K562 (cell line): ENCODE data around the gene GSG1. TPM values are rescaled to one million over a fixed set of nuclear protein-coding genes. Genes with fewer than 3 reads are reported as not detected.

Source experiments
- ATAC-seq: fragments of 200-7000 bp; cut with Tn5 transposase; 3 replicates; pipeline ENCODE4 v1.9.1; 2020; ENCODE audit warnings: moderate library complexity
- BruUV-seq: library from RNA; stranded (reverse); fragments of 400-500 nt; replicated peaks from 2 replicates; lab custom pipeline; 2021; lab: Mats Ljungman, UMichigan
- CTCF ChIA-PET: fragments of 300-600 bp; formaldehyde crosslinking; extraction: SDS; loops from one replicate; lab custom pipeline; 2021; ENCODE audit warnings: low intra/inter-chr PET ratio; lab: Yijun Ruan, JAX
- POLR2A ChIA-PET: fragments of 300-600, 350-650 bp; sonication (Branson Sonifier 250); formaldehyde crosslinking; extraction: SDS; loops from one replicate; lab custom pipeline; 2021; ENCODE audit warnings: antibody characterized with exemption, inconsistent platforms; lab: Yijun Ruan, JAX
- DNase-seq, 4 experiments: peaks; one replicate each; pipeline versions ENCODE4 v3.0.0 to v3.0.0-alpha.2; 2011 to 2018; ENCODE audit warnings: low spot score in 3 of 4, mixed read lengths in 3 of 4; ENCODE audit errors: extremely low read depth in 1 of 4
- FAIRE-seq: peaks from 2 replicates; lab custom pipeline; 2011; peaks lifted over from hg19 to GRCh38; lab: Jason Lieb, UNC
- H2AFZ ChIP-seq: 2 replicates; pipeline ENCODE4 v1.6.0; 2011; ENCODE audit warnings: low read depth, low read length, control low read depth, inconsistent platforms
- H3K27ac ChIP-seq: fragments of 200-600 bp; 3 replicates; pipeline ENCODE4 v1.8.0; 2011; ENCODE audit warnings: low read depth, mild to moderate bottlenecking, control low read depth, inconsistent platforms, low read length, moderate library complexity, mixed read lengths; ENCODE audit errors: extremely low read depth
- H3K27me3 ChIP-seq, 2 experiments: fragments of 300-600 bp in 1 of 2; 2 replicates in 1 of 2; 3 replicates in 1 of 2; pipeline versions ENCODE4 v1.6.0 to v1.8.0; 2011; ENCODE audit warnings: inconsistent platforms in 2 of 2, low read length in 2 of 2, mild to moderate bottlenecking in 1 of 2, mixed read lengths in 1 of 2, moderate library complexity in 1 of 2; ENCODE audit not compliant: control insufficient read depth in 2 of 2, insufficient read depth in 2 of 2
- H3K36me3 ChIP-seq: fragments of 300-600 bp; 3 replicates; pipeline ENCODE4 v1.8.0; 2011; ENCODE audit warnings: mild to moderate bottlenecking, low read length, inconsistent platforms; ENCODE audit not compliant: control insufficient read depth, insufficient read depth
- H3K4me1 ChIP-seq, 2 experiments: fragments of 200-600 bp in 1 of 2; replicated peaks in 1 of 2; 2 replicates in 1 of 2; 3 replicates in 1 of 2; pipeline versions ENCODE4 v1.5.1 to v1.8.0; 2011; ENCODE audit warnings: inconsistent platforms in 2 of 2, low read length in 2 of 2, mild to moderate bottlenecking in 1 of 2, mixed read lengths in 1 of 2, moderate library complexity in 1 of 2; ENCODE audit not compliant: control insufficient read depth in 2 of 2, insufficient read depth in 2 of 2
- H3K4me2 ChIP-seq: 2 replicates; pipeline ENCODE4 v1.6.1; 2011; ENCODE audit warnings: low read length, control low read depth, inconsistent platforms, mixed read lengths; ENCODE audit not compliant: insufficient read depth
- H3K4me3 ChIP-seq: fragments of 200-600 bp; sonication (generic), shearing (Covaris generic); 2 replicates; pipeline ENCODE4 v1.5.1; 2016; ENCODE audit warnings: control low read depth, inconsistent platforms
- H3K79me2 ChIP-seq: fragments of 200-600 bp; 3 replicates; pipeline ENCODE4 v1.8.0; 2011; ENCODE audit warnings: low read length, inconsistent platforms; ENCODE audit not compliant: control insufficient read depth, insufficient read depth
- H3K9ac ChIP-seq, 2 experiments: 2 replicates each; pipeline versions ENCODE4 v1.6.0 to v1.6.1; 2011; ENCODE audit warnings: low read depth in 2 of 2, low read length in 2 of 2, control low read depth in 1 of 2, inconsistent platforms in 1 of 2, mild to moderate bottlenecking in 1 of 2, mixed read lengths in 1 of 2; ENCODE audit not compliant: insufficient read depth in 1 of 2
- H3K9me1 ChIP-seq: one replicate; pipeline ENCODE4 v1.6.0; 2011; ENCODE audit warnings: inconsistent platforms, mild to moderate bottlenecking, low read length, moderate library complexity; ENCODE audit not compliant: control insufficient read depth, insufficient read depth
- H3K9me3 ChIP-seq: replicated peaks from 2 replicates; pipeline ENCODE4 v1.5.1; 2011; ENCODE audit warnings: low read depth, low read length, inconsistent platforms; ENCODE audit not compliant: control insufficient read depth, insufficient read depth
- H4K20me1 ChIP-seq: replicated peaks from 2 replicates; pipeline ENCODE4 v1.6.1; 2011; ENCODE audit warnings: low read length, inconsistent platforms, mixed read lengths; ENCODE audit not compliant: control insufficient read depth, insufficient read depth
- CREM ChIP-seq: IDR thresholded peaks from 2 replicates; pipeline ENCODE4 v1.6.1; 2014; ENCODE audit warnings: antibody characterized with exemption, low read depth
- ELF4 ChIP-seq: fragments of 450-650 bp; formaldehyde crosslinking; IDR thresholded peaks from 2 replicates; pipeline ENCODE4 v1.4.0; 2022; ENCODE audit warnings: missing genetic modification characterization
- ESRRA ChIP-seq: fragments of 450-650 bp; IDR thresholded peaks from 2 replicates; pipeline ENCODE4 v1.6.1; 2014; ENCODE audit warnings: low read depth, mild to moderate bottlenecking, moderate library complexity, borderline replicate concordance
- NFE2 ChIP-seq: IDR thresholded peaks from 2 replicates; pipeline ENCODE4 v1.6.1; 2014; ENCODE audit warnings: antibody characterized with exemption, low read depth
- ZNF146 ChIP-seq: IDR thresholded peaks from one replicate; pipeline ENCODE4 v1.6.1; 2018; ENCODE audit warnings: missing compliant biosample characterization; ENCODE audit not compliant: unreplicated experiment
- whole genome bisulfite sequencing: fragments of 100-300 bp; shearing (Covaris generic); methylation state at CpG from one replicate; pipeline ENCODE4 v1.1.6; 2016; ENCODE audit warnings: low coverage, mixed read lengths; ENCODE audit not compliant: insufficient coverage; ENCODE audit errors: missing lambda C conversion rate; 5-methylcytosine and 5-hydroxymethylcytosine counted together
- in situ Hi-C: fragments of 300-500 bp; cut with MboI; formaldehyde crosslinking; loops from 4 replicates; pipeline ENCODE4 v1.15.0; 2018; ENCODE audit warnings: inconsistent platforms, mixed read lengths
- intact Hi-C: fragments of 100-400 bp; cut with micrococcal nuclease; formaldehyde crosslinking; loops from 2 replicates; pipeline ENCODE4 v1.14.2; 2022
- polyA plus RNA-seq, 8 experiments: library from polyadenylated mRNA; depleted of rRNA in 4 of 8; stranded (reverse) in 5 of 8; unstranded in 3 of 8; fragments of >200 nt; fragmentation: Nextera tagmentation in 2 of 8; fragmentation: Illumina TruSeq in 1 of 8; extraction: Ambion mirVana in 2 of 8; extraction: Trizol in 1 of 8; gene quantifications; 2 replicates each; pipeline versions ENCODE4 v1.2.1 to v1.2.3, GENCODE V29; 2011 to 2014; ENCODE audit warnings: inconsistent platforms in 1 of 8, missing spikeins in 1 of 8
- total RNA-seq, 7 experiments: library from RNA; depleted of rRNA in 6 of 7; stranded (reverse); fragments of >200 nt in 6 of 7; fragmentation: Illumina TruSeq in 2 of 7; extraction: Trizol in 2 of 7; gene quantifications; 2 replicates each; pipeline versions ENCODE4 v1.2.1 to v1.2.3, GENCODE V29; 2011 to 2021; ENCODE audit warnings: low replicate concordance in 1 of 7

GSG1 gene
- total and polyA plus RNA-seq, 9 of the 15 experiments (the other 6 are each of a cell fraction or from before 2014, with no cell fraction given), result not detected

DNA sequence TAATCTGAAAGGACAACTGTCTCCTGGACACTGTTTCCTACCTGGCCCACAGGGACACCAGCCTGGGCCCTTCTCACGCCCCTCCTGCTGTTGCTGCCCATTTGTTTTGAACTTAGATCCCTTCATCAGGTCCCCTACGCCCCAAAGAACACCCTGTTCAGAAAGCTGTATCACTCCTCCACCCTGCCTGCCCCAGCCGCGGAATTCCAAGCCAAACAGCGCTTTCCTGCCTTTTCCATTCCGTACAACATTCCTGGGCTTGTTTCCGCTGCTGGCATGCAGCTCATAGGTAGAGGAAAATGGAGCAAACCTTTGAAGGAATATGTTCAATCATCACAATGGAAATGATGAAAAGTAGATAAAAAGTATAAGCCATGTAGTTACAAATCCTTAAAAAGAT lies 12.8 kb upstream of the GSG1 start:
- intact Hi-C loops, result no loop called here
- H3K79me2 ChIP-seq, result no peaks in the 10 kb centered on the region
- 1% methylated on average over 7 of the region's 7 CpGs for WGBS
- CTCF ChIA-PET, result no interaction called here
- H3K9ac ChIP-seq, result no peak overlapping the region
- no peaks in the 10 kb centered on the region for H3K9me3 ChIP-seq
- in situ Hi-C loops, result no loop called here
- no peaks in the 10 kb centered on the region for H3K36me3 ChIP-seq
- H3K4me3 ChIP-seq, result no peak overlapping the region
- no peak overlapping the region for H3K27ac ChIP-seq
- no peak for TF ChIP-seq NFE2
- TF ChIP-seq ESRRA, result no peak
- TF ChIP-seq ELF4 (CRISPR knock-in tag), result no peak
- H4K20me1 ChIP-seq, result no peaks in the 10 kb centered on the region; the same call in 1 of the 2 replicates
- POLR2A ChIA-PET, result no interaction called here
- H3K27me3 ChIP-seq, result peaks cover 0 to 33% of the 10 kb centered on the region in 2 experiments; a peak in 2 of 5 replicates
- H3K4me2 ChIP-seq, result no peak overlapping the region
- no peaks in the 10 kb centered on the region for H3K4me1 ChIP-seq
- H3K9me1 ChIP-seq, result no peaks in the 10 kb centered on the region
- no peak for ATAC-seq
- no TSS peak for BruUV-seq
- DNase-seq, result no peak
- H2AFZ ChIP-seq, result no peak overlapping the region
- FAIRE-seq, result no peak

- no peaks in the 10 kb centered on the region; the same call in 1 of the 2 replicates for H4K20me1 ChIP-seq
- FAIRE-seq, result no peak
- TF ChIP-seq CREM (0 out of 2 replicates have a peak, but pooled peaks have one; percentile 9), ZNF146 (CRISPR knock-in tag) (no peak)
- intact Hi-C loops (no loop called here), in situ Hi-C loops (no loop called here)
- H3K9me1 ChIP-seq, result no peaks in the 10 kb centered on the region
- H3K9ac ChIP-seq, result no peak overlapping the region
- no peaks in the 10 kb centered on the region for H3K9me3 ChIP-seq
- no peaks in the 10 kb centered on the region for H3K79me2 ChIP-seq
- BruUV-seq, result no TSS peak
- no peaks in the 10 kb centered on the region for H3K36me3 ChIP-seq
- POLR2A ChIA-PET, result interaction anchor here (1.4 kb wide), 1 partner anchor 27 kb away, joined by 3 read pairs; no protein-coding TSS in a partner anchor
- DNase-seq, result no peak
- no peak overlapping the region for H3K4me3 ChIP-seq
- H3K4me2 ChIP-seq, result no peak overlapping the region
- peaks cover 0 to 33% of the 10 kb centered on the region in 2 experiments; a peak in 2 of 5 replicates for H3K27me3 ChIP-seq
- no peak overlapping the region for H2AFZ ChIP-seq
- CTCF ChIA-PET, result no interaction called here
- ATAC-seq, result no peak
- WGBS, result 2% methylated on average over 15 of the region's 15 CpGs
- H3K27ac ChIP-seq, result no peak overlapping the region
- no peaks in the 10 kb centered on the region for H3K4me1 ChIP-seq
These were observed 11.0 kb upstream of the GSG1 start for GRCh38 chr12:13114251-13115052.
